ENCODE results near the gene HPSE2. TPM values are rescaled to one million over a fixed set of nuclear protein-coding genes. Genes with fewer than 3 reads are reported as not detected.

HPSE2 gene
- total and polyA plus RNA-seq, 2 of the 13 experiments (the other 11 are each of a cell fraction or from before 2014, with no cell fraction given) = 0.01 TPM; not detected in 1

- H3K4me3 ChIP-seq (replicated peaks in 1 of 3; ENCODE audit: insufficient read depth in 1 of 3, low read depth in 2 of 3, low read length in 3 of 3) = no peak overlapping the region
- no peak overlapping the region for H3K4me2 ChIP-seq (ENCODE audit: low read depth, low read length)
- H3K79me2 ChIP-seq (ENCODE audit: insufficient read depth, low read length) = no peaks in the 10 kb centered on the region
- H3K9me3 ChIP-seq (ENCODE audit: low read length) = no peaks in the 10 kb centered on the region
- H3K27ac ChIP-seq (ENCODE audit: extremely low read length, insufficient read depth, low read length) = no peak overlapping the region
- no peak for DNase-seq (ENCODE audit: low spot score)
- BruUV-seq (replicated peaks) = no TSS peak
- H4K20me1 ChIP-seq (ENCODE audit: insufficient read depth, low read length) = no peaks in the 10 kb centered on the region
- in situ Hi-C loops (cut with HindIII; ENCODE audit: extremely low pct_ligation_motif_present, low pct_unique_long_range_greater_than_20kb) = loop anchor here (5.0 to 25.0 kb wide), 2 partner anchors 196 to 571 kb away; no protein-coding TSS in a partner anchor
- CTCF ChIA-PET (ENCODE audit: low intra/inter-chr PET ratio, low total read pairs) = no interaction called here
- no peak overlapping the region for H3K9ac ChIP-seq (ENCODE audit: insufficient read depth, low read depth, low read length)
- no peak overlapping the region for H2AFZ ChIP-seq (ENCODE audit: low read length)
- 64% methylated on average over 3 of the region's 3 CpGs for WGBS (ENCODE audit: low lambda C conversion rate)
- peaks cover 6% of the 10 kb centered on the region; the same call in 1 of the 2 replicates for H3K4me1 ChIP-seq (ENCODE audit: insufficient read depth, low read length)
- POLR2A ChIA-PET = interaction anchor here (1.6 kb wide), 1 partner anchor 51 kb away, joined by 5 read pairs; the partner anchor contains the start of gene PYROXD2
- TF ChIP-seq ZSCAN22 (CRISPR knock-in tag; IDR thresholded peaks at IDR 0.05) (no peak), TRIM22 (IDR thresholded peaks at IDR 0.05) (no peak), ZBTB42 (CRISPR knock-in tag; IDR thresholded peaks at IDR 0.05) (no peak), CREB1 (IDR thresholded peaks at IDR 0.05) (no peak), CREB1 (CRISPR knock-in tag; IDR thresholded peaks at IDR 0.05) (no peak), PHF21A (CRISPR knock-in tag; IDR thresholded peaks at IDR 0.05) (no peak), NONO (IDR thresholded peaks at IDR 0.05) (no peak), NONO (CRISPR knock-in tag; conservative IDR thresholded peaks at IDR 0.05) (no peak)
- TF ChIP-seq, protein P1, sequence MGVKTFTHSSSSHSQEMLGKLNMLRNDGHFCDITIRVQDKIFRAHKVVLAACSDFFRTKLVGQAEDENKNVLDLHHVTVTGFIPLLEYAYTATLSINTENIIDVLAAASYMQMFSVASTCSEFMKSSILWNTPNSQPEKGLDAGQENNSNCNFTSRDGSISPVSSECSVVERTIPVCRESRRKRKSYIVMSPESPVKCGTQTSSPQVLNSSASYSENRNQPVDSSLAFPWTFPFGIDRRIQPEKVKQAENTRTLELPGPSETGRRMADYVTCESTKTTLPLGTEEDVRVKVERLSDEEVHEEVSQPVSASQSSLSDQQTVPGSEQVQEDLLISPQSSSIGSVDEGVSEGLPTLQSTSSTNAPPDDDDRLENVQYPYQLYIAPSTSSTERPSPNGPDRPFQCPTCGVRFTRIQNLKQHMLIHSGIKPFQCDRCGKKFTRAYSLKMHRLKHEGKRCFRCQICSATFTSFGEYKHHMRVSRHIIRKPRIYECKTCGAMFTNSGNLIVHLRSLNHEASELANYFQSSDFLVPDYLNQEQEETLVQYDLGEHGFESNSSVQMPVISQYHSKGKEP (CRISPR knock-in tag; IDR thresholded peaks at IDR 0.05) = no peak
- TF ChIP-seq, protein P2, sequence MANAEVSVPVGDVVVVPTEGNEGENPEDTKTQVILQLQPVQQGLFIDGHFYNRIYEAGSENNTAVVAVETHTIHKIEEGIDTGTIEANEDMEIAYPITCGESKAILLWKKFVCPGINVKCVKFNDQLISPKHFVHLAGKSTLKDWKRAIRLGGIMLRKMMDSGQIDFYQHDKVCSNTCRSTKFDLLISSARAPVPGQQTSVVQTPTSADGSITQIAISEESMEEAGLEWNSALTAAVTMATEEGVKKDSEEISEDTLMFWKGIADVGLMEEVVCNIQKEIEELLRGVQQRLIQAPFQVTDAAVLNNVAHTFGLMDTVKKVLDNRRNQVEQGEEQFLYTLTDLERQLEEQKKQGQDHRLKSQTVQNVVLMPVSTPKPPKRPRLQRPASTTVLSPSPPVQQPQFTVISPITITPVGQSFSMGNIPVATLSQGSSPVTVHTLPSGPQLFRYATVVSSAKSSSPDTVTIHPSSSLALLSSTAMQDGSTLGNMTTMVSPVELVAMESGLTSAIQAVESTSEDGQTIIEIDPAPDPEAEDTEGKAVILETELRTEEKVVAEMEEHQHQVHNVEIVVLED (CRISPR knock-in tag; IDR thresholded peaks at IDR 0.05; ENCODE audit: borderline replicate concordance) = no peak
- TF ChIP-seq, protein P3, sequence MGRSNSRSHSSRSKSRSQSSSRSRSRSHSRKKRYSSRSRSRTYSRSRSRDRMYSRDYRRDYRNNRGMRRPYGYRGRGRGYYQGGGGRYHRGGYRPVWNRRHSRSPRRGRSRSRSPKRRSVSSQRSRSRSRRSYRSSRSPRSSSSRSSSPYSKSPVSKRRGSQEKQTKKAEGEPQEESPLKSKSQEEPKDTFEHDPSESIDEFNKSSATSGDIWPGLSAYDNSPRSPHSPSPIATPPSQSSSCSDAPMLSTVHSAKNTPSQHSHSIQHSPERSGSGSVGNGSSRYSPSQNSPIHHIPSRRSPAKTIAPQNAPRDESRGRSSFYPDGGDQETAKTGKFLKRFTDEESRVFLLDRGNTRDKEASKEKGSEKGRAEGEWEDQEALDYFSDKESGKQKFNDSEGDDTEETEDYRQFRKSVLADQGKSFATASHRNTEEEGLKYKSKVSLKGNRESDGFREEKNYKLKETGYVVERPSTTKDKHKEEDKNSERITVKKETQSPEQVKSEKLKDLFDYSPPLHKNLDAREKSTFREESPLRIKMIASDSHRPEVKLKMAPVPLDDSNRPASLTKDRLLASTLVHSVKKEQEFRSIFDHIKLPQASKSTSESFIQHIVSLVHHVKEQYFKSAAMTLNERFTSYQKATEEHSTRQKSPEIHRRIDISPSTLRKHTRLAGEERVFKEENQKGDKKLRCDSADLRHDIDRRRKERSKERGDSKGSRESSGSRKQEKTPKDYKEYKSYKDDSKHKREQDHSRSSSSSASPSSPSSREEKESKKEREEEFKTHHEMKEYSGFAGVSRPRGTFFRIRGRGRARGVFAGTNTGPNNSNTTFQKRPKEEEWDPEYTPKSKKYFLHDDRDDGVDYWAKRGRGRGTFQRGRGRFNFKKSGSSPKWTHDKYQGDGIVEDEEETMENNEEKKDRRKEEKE (IDR thresholded peaks at IDR 0.05) = no peak
- no peak for ATAC-seq
- intact Hi-C loops (cut with micrococcal nuclease; ENCODE audit: unreplicated experiment) = loop anchor here (5.0 to 10.0 kb wide), 2 partner anchors 399 to 576 kb away; no protein-coding TSS in a partner anchor
- H3K36me3 ChIP-seq (replicated peaks in 1 of 2; ENCODE audit: control insufficient read depth in 1 of 2, insufficient read depth in 2 of 2, low read length in 2 of 2) = no peaks in the 10 kb centered on the region
- no peak for FAIRE-seq
- peaks cover 4 to 19% of the 10 kb centered on the region in 2 experiments for H3K27me3 ChIP-seq (ENCODE audit: control insufficient read depth in 1 of 2, insufficient read depth in 2 of 2, low read length in 2 of 2)
These were observed 769.8 kb downstream of the HPSE2 start for GRCh38 chr10:98465866-98466265.
